Stimulated activated CD8-positive, alpha-beta memory T cell treated with anti-CD3 and anti-CD28 coated beads, Interleukin-12 subunit alpha, Interleukin-12 subunit beta, amount 100 ng/mL, for 24 hours (primary cell): ENCODE measurements around the gene PTBP1.
"Not testable (repeated sequence)": the region's sequence is repeated elsewhere in the genome, so short reads cannot be mapped to it uniquely, and the experiment has no call there.

ENCODE experiments used
- DNase-seq: peaks from one replicate; pipeline ENCODE4 v3.0.0-alpha.2; 2020; ENCODE audit errors: extremely low read depth

PTBP1 gene

DNA sequence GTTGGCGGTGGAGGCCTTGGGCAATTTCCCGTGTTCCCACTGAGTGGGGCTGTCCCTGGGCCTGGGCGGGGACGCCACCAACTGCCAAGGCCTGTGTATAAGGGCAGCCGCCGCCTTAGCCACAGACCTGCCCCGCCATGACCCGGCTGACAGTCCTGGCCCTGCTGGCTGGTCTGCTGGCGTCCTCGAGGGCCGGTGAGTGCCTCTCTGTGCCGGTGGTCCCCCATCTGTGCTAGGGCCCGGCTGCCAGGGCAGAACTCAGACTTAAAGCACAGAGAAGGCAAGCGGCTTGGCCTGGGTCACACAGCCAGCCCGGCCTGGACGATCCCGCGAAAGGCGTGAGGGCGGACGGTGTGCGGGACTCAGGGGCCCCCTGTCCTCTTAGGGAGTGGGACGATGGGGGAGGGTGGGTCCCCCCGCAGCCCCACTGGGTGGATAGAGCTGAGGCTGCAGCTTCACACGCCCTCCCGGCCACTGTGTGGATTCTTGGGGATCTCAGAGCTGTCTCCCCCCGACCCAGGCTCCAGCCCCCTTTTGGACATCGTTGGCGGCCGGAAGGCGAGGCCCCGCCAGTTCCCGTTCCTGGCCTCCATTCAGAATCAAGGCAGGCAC lies 30.6 kb downstream of the PTBP1 start, which contains the start of gene AZU1:
Gene AZU1, plus strand, starts transcription at position 128 of the 612 bp plus-strand sequence. Its CDS starts 10 bp downstream, at position 138.
- DNase-seq, result no peak

DNA sequence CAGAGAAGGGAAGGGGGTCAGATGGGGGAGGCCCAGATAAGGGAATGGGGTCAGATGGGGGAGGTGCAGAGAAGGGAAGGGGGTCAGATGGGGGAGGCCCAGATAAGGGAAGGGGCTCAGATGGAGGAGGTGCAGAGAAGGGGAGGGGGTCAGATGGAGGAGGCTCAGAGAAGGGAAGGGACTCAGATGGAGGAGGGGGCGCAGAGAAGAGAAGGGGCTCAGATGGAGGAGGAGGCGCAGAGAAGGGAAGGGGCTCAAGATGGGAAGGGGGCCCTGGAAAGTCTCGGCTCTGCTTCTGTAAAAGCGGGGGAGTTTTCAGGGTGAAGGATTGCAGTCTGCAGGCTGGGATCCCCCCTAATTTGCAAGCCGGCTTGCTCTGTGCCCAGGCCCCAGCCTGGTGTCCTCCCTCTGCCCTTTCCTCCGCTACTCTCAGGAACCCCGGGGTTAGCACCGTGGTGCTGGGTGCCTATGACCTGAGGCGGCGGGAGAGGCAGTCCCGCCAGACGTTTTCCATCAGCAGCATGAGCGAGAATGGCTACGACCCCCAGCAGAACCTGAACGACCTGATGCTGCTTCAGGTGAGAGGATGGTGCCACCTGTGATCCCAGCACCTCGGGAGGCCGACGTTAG lies 32.0 kb downstream of the PTBP1 start:
- no peak for DNase-seq

DNA sequence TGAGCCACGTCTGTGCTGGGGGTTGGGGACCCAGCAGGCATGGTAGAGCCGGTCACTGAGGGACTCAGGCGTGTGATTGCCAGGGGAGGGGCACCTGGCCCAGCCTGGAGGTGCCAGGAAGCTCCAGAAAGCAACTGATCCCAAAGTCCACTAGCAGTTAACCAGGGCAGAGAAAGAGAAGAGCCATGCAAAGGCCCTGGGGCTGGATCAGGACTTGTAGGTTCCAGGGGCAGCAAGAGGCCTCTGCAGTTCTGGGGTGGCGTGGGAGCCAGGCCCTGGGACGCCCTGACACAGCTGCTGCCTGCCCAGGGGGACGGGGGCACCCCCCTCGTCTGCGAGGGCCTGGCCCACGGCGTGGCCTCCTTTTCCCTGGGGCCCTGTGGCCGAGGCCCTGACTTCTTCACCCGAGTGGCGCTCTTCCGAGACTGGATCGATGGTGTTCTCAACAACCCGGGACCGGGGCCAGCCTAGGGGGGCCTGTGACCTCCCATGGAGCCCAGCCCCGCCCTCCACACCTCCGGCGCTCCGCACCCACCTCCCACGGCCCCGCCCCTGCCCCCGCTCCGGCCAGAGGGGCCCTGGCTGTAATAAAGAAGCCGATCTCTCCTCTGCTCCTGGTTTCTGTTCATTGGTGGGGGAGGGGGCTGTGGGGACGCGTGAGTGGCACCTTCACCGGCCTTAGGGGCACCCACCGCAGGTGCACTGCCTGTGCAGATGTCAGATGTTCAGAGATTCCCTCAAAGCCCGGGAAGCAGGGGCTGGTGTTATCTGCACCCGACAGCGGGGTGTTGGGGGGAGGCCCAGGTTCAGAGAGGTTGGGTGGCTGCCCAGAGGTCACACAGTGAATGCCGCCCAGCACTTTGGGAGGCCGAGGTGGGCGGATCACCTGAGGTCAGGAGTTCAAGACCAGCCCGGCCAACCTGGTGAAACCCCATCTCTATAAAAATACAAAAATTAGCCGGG lies 34.4 kb downstream of the PTBP1 start:
- no peak for DNase-seq

DNA sequence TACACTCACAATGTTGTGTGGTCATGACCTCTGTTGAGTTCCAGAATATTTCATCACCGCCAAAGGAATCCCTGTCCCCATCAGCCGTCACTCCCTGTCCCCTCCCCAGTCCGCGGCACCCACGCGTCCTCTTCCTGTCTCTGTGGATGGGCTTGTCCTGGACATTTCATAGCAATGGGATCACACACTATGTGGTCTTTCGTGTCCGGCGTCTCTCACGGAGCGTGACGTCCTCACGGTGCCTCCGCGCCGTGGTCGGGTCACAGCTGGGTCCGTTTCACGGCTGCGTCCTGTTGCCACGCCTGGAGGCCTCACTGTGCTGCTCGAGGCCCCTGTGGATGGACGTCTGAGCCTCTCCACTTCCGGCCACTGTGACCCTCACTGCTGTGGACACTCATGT lies 37.0 kb downstream of the PTBP1 start:
- DNase-seq, result no peak

DNA sequence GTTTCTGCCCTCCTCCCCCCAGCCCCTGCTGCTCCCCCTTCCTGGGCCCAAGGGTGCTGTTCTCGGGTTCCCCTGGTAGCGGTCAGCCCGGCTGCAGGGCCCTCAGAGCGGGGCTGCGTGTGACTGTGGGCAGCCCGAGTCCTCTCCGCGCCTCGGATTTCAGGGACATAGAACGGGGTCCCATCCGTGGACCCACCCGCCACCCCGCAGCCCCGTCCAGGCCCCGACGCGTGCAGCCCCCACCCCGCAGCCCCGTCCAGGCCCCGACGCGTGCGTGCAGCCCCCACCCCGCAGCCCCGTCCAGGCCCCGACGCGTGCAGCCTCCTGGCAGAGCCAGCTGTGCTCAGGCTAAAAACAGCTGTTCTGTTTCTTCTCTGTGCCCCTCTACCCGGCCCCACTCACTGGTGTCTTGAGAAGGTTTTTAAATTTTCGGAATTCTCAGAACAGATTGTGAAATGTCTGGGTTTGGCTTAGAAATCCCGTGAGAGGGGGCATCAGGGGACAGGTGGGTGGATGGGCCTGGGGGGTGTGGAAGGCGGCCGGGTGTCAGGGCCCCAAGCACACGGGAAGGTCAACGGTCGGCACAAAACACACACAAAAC lies 38.1 kb downstream of the PTBP1 start:
- no peak for DNase-seq

DNA sequence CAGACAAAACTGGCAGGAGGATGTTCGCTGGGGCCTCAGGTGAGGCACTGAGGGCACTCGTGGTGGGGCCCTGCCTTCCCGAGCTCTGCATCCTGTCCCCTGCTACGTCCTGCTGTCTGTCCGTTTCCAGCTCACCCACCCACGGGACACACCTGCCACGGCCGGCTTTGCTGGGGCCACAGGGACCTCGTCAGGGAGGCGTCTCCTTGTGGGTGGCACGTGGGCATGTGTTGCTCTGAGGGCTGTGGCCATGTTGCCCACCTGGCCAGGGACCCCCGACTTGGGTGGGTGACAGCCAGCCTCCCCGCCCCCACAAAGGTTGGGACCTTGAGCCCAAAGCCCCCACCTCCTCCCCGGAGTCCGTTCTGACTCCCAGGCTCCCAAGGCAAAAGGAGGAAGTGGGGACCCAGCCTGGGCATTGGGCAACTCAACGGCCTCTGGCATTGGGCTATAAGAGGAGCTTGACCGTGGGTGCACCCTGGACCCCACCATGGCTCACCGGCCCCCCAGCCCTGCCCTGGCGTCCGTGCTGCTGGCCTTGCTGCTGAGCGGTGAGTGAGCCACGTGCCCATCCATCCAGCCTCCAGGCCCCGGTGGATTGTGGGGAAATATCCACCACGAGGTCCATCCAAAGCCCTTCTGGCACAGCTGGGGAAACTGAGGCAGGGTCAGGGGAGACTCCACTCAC lies 43.4 kb downstream of the PTBP1 start, which contains the start of gene PRTN3:
Gene PRTN3, plus strand, starts transcription at position 481 of the 688 bp plus-strand sequence. Its CDS starts 10 bp downstream, at position 491.
- no peak for DNase-seq

DNA sequence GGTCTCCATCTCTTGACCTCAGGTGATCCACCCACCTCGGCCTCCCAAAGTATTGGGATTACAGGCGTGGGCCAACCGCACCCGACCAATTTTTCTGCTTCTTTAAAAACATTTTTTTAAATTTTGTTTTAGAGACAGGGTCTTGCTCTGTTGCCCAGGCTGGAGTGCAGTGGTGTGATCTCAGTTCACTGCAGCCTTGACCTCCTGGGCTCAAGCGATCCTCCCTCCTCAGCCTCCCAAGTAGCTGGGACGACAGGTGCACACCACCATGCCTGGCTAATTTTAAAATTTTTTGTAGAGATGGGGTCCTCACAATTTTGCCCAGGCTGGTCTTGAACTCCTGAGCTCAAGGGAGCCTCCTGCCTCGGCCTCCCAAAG lies 45.5 kb downstream of the PTBP1 start:
- DNase-seq, result not testable (repeated sequence)

DNA sequence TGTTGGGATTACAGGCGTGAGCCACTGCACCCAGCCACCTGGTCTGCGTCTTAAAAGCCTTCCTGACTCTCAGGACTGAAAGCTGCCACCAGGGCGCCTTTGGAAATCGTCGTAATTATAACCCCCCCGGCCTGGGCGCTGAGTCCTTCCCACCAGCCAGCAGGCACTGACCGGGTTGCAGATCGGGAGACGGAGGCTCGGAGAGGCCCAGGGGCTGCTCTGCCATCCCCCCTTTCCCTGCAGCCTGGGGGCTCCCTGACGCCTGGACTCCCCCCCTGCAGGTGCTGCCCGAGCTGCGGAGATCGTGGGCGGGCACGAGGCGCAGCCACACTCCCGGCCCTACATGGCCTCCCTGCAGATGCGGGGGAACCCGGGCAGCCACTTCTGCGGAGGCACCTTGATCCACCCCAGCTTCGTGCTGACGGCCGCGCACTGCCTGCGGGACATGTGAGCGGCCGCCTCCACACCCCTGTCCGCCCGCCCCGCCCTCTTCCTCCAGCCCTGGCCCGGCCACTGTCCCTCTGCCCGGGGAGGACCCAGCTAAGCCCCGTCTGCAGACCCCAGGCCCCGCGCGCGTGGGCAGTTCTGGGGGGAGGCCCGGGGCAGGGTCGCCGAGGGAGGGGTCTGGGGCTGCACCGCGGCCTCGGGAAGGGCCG lies 46.1 kb downstream of the PTBP1 start:
- no peak for DNase-seq

DNA sequence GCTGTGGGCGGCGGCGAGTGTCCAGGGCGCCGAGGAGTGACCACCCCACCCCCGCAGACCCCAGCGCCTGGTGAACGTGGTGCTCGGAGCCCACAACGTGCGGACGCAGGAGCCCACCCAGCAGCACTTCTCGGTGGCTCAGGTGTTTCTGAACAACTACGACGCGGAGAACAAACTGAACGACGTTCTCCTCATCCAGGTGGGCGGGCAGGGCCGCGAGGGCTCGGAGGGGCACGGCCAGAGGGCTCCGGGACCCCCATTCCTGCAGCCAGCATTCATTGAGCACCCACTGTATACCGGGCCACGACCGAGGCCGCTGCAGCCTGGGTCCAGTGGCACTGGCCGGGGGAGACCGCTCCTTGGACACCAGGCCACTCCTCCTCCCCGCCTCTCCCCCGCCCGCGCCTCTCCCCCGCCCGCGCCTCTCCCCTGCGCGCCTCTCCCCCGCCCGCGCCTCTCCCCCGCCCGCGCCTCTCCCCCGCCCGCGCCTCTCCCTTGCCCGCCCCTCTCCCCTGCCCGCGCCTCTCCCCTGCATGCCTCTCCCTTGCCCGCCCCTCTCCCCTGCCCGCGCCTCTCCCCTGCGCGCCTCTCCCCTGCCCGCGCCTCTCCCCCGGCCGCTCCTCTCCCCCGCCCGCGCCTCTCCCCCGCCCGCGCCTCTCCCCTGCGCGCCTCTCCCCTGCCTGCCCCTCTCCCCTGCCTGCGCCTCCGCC lies 46.7 kb downstream of the PTBP1 start:
- DNase-seq, result no peak

DNA sequence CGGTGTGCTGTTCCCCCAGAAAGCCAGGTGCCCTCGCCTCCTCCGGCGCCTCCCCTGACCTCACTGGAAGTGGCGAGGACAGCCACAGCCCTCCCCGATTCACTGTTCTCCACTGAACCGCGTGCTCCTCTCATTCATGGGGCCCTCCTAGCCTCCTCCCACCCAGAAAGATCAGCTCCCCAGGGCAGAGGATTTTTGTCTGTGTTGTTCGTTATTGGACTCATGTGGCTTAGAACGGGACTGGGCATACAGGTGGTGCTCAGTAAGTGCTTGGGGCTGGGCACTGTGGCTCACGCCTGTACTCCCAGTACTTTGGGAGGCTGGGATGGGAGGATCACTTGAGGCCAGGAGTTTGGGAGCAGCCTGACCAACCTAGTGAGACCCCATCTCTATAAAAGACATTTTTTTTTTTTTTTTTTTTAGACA lies 47.3 kb downstream of the PTBP1 start:
- DNase-seq, result no peak

DNA sequence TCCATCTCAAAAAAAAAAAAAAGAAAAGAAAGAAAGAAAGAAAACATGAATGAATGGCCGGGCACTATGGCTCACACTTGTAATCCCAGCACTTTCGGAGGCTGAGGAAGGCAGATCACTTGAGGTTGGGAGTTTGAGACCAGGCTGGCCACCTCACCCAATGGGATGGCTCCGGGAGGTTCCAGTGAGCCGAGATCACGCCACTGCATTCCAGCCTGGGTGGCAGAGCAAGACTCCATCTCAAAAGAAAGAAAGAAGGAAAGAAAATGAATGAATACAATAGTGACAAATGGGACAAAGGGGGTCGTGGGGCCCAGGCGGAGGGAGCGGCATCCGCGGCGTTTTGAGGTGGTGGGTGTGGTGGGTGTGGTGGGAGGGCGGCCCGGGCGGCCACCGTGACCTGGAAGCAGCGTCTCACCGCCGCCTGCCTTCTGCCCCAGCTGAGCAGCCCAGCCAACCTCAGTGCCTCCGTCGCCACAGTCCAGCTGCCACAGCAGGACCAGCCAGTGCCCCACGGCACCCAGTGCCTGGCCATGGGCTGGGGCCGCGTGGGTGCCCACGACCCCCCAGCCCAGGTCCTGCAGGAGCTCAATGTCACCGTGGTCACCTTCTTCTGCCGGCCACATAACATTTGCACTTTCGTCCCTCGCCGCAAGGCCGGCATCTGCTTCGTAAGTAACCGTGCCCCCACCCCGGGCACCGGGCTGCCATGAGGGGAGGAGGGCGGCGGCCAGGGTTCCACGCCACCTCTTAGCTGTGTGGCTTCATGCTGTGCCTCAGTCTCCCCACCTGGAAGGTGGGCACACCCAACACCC lies 48.7 kb downstream of the PTBP1 start:
- no peak for DNase-seq

DNA sequence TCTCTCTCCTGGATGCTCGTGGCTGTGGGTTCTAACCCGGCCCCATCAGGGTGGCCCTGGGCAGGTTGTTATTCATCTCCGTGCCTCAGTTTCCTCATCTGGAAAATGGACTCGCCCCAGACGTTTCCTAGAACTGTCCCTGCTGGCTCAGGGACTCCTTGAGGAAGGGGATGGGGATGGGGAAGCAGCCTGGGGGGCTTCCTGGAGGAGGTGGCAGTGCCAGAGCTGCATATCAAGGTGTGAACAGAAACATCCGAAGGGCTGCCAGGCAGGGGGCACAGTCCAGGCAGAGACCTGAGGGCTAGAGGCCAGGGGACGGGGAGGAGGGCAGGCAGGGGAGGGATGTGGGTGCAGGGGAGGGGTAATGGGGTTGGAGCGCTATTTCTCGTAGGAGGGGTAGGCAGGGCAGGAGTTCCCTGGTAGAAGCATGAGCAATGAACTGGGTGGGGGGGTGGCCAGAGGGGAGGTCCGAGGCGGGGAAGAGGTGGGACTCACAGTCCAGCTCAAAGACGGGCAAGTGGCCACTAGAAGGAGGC lies 51.2 kb downstream of the PTBP1 start:
- DNase-seq, result no peak

DNA sequence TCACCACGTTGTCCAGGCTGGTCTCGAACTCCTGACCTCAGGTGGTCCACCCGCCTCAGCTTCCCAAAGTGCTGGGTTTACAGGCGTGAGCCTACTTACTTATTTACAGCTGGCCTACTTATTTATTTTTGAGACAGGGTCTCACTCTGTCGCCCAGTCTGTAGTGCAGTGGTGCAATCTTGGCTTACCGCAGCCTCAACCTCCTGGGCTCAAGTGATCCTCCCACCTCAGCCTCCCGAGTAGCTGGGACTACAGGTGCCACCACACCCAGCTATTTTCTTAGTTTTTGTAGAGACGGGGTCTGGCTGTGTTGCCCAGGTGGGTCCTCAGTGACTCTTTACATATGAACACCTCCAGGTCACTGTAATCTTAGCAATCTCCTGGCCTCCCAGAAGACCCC lies 51.9 kb downstream of the PTBP1 start:
- DNase-seq, result not testable (repeated sequence)

DNA sequence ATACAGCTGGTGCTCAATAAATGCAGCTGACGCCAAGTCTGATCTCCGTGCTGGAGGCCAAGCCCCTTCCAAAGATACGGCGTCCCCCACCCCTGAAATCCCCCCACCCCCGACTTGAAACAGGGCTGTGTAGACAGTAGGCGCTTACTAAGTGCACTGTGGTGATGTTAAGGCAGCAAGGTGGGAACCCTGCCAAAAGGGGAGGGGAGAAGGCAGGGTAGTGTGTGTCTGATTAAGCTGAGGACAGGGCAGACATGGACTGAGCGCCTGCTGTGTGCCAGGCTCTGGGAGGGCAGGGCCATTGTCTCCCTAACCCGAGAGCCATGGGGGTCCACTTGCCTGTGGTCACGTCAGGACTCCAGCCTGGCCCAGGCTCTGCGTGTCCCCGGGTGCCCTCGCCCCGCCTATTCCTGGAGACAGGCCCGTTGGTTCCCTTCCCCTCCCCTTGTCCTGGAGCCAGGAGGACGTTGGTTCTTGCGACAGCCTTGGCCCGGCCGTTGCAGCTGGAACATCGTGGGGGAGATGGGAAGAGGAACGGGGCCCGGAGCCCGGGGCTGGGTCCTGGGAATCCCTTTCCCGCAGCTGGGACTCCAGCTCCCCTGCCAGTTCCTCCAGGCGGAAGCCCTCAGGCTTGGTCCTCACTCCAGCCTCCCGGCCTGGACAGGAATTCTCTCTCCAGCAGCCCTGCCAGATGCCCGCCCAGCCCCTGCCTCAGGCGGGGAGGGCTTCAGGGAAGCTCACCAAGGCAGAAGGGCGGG lies 53.1 kb downstream of the PTBP1 start:
- no peak for DNase-seq

DNA sequence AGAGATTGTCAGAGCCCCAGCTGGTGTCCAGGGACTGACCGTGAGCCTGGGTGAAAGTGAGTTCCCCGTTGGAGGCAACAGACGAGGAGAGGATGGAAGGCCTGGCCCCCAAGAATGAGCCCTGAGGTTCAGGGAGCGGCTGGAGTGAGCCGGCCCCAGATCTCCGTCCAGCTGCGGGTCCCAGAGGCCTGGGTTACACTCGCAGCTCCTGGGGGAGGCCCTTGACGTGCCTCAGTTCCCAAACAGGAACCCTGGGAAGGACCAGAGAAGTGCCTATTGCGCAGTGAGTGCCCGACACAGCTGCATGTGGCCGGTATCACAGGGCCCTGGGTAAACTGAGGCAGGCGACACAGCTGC lies 53.7 kb downstream of the PTBP1 start:
- DNase-seq, result no peak

DNA sequence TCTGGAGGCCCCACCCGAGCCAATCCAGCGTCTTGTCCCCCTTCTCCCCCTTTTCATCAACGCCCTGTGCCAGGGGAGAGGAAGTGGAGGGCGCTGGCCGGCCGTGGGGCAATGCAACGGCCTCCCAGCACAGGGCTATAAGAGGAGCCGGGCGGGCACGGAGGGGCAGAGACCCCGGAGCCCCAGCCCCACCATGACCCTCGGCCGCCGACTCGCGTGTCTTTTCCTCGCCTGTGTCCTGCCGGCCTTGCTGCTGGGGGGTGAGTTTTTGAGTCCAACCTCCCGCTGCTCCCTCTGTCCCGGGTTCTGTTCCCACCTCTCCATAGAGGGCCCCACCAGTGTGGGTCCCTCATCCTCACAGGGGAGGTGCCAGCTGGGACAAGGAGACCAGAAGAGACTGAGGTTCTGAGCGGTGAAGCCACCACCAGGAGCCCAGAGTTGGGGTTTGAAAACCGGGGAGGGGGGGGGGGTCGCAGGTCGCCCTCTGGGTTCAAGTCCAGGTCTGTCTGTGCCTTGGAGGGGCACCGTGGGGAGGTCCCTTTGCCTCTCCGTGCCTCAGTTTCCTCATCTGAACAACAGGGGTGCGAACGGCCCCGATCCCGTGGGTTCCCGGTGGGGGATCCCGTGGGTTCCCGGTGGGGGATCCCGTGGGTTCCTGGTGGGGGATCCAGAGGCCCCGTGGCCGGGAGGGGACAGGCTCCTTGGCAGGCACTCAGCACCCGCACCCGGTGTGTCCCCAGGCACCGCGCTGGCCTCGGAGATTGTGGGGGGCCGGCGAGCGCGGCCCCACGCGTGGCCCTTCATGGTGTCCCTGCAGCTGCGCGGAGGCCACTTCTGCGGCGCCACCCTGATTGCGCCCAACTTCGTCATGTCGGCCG lies 55.1 kb downstream of the PTBP1 start, which contains the start of gene ELANE:
Gene ELANE, plus strand, starts transcription at position 168 of the 878 bp plus-strand sequence. Its CDS starts 26 bp downstream, at position 194.
- no peak for DNase-seq

DNA sequence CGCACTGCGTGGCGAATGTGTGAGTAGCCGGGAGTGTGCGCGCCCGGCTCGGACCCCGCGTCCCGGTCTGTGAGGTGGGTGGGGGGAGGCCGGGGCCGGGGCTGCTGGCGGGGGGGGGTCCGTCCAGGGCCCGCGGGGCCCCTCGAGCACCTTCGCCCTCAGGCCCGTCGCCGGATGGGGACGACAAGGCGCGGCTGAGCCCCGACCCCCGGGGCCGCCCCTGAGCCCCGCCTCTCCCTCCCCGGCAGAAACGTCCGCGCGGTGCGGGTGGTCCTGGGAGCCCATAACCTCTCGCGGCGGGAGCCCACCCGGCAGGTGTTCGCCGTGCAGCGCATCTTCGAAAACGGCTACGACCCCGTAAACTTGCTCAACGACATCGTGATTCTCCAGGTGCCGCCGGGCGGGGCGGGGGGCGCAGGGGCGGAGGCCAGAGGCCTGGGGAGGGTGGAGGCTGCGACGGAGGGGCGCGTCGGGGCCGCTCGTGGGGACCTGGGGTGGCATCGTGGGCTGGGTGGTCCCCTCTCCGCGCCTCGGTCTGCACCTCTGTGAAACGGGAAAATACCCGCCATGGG lies 55.8 kb downstream of the PTBP1 start:
- DNase-seq, result no peak
